ENCODE data around the gene CLEC4F. TPM values are rescaled to one million over a fixed set of nuclear protein-coding genes. Genes with fewer than 3 reads are reported as not detected.

CLEC4F gene
- total RNA-seq, result not detected in 2 replicates

GRCh38 chr2:70820499-70820898, at the start of gene CLEC4F:
CLEC4F (minus strand) TSS chr2:70820599; CDS start chr2:70820523, 76 bp downstream.

GRCh38 chr2:70835643-70836042, 15.2 kb upstream of the CLEC4F start, which contains the start of gene CD207:
CD207 (minus strand) TSS chr2:70835816; CDS start chr2:70835776, 40 bp downstream.

GRCh38 chr2:70790136-70790828, 30.1 kb downstream of the CLEC4F start, which contains the start of gene FIGLA:
FIGLA (minus strand) TSS chr2:70790643; CDS start chr2:70790638, 5 bp downstream.

GRCh38 chr2:70767699-70768589, 52.5 kb downstream of the CLEC4F start, which contains the start of gene ADD2:
ADD2 (minus strand) TSS chr2:70768200; CDS start chr2:70706408, 61,792 bp downstream.

Other genes starting within 250 kb of the CLEC4F start
- under 0.01 TPM in 1 of 2 replicates, not detected in the other for gene ADD2, start 52.4 kb downstream of the CLEC4F start, total RNA-seq
- not detected in 2 replicates for gene FIGLA, start 30.0 kb downstream of the CLEC4F start, total RNA-seq
- not detected in 2 replicates for gene CD207, start 15.2 kb upstream of the CLEC4F start, total RNA-seq
- gene VAX2, start 80.0 kb upstream of the CLEC4F start, total RNA-seq, result not detected in 2 replicates
- gene ATP6V1B1, start 115.3 kb upstream of the CLEC4F start, total RNA-seq, result 0.21 and 0.34 TPM in 2 replicates
- 0.07 TPM in 1 of 2 replicates, not detected in the other for gene ANKRD53, start 158.0 kb upstream of the CLEC4F start, total RNA-seq
- gene TEX261, start 174.3 kb upstream of the CLEC4F start, total RNA-seq, result 12.3 and 28.5 TPM in 2 replicates
- 29.7 and 57.7 TPM in 2 replicates for gene NAGK, start 248.0 kb upstream of the CLEC4F start, total RNA-seq

All from nasal cavity respiratory epithelium epithelial cell of viscerocranial mucosa (primary cell).